CD14-positive monocyte (primary cell): ENCODE results near the gene CBX2. TPM values are rescaled to one million over a fixed set of nuclear protein-coding genes. Genes with fewer than 3 reads are reported as not detected.
A peak's percentile ranks its signal among the peaks of the same experiment; 100 is the strongest.

Experiments used
- DNase-seq, 3 donors: peaks; one replicate each; pipeline ENCODE4 v3.0.0-alpha.2; 2011 to 2022
- H2AFZ ChIP-seq: 2 replicates; pipeline ENCODE4 v1.6.0; 2012; ENCODE audit warnings: mild to moderate bottlenecking, low read depth, low read length, inconsistent platforms; ENCODE audit not compliant: insufficient read depth, poor library complexity, severe bottlenecking
- H3K27ac ChIP-seq, 2 donors: 1 replicate in 1 of 2; 2 replicates in 1 of 2; pipeline ENCODE4 v1.5.1; 2012 to 2013; ENCODE audit warnings: low read length in 2 of 2, control low read depth in 1 of 2, inconsistent platforms in 1 of 2, low read depth in 1 of 2, mild to moderate bottlenecking in 1 of 2
- H3K27me3 ChIP-seq, 2 donors: one replicate each; pipeline versions ENCODE4 v1.6.0 to v1.6.1; 2011 to 2013; ENCODE audit warnings: low read length in 2 of 2; ENCODE audit not compliant: control insufficient read depth in 2 of 2, insufficient read depth in 2 of 2
- H3K36me3 ChIP-seq, 2 donors: replicated peaks in 1 of 2; 1 replicate in 1 of 2; 2 replicates in 1 of 2; pipeline versions ENCODE4 v1.5.1 to v1.6.1; 2012 to 2013; ENCODE audit warnings: low read length in 2 of 2, control low read depth in 1 of 2, inconsistent platforms in 1 of 2, mild to moderate bottlenecking in 1 of 2; ENCODE audit not compliant: insufficient read depth in 2 of 2, control insufficient read depth in 1 of 2
- H3K4me1 ChIP-seq, 2 donors: 1 replicate in 1 of 2; 2 replicates in 1 of 2; pipeline versions ENCODE4 v1.5.1 to v1.6.1; 2012 to 2013; ENCODE audit warnings: low read length in 2 of 2, control low read depth in 1 of 2, inconsistent platforms in 1 of 2, mild to moderate bottlenecking in 1 of 2, moderate library complexity in 1 of 2; ENCODE audit not compliant: insufficient read depth in 2 of 2, control insufficient read depth in 1 of 2
- H3K4me2 ChIP-seq: replicated peaks from 2 replicates; pipeline ENCODE3; 2012; ENCODE audit warnings: low read length, moderate library complexity, mild to moderate bottlenecking; ENCODE audit not compliant: poor library complexity, severe bottlenecking; ENCODE audit errors: extremely low read depth
- H3K4me3 ChIP-seq, 3 experiments: fragments of 200-600 bp in 1 of 3; sonication (generic) in 1 of 3; replicated peaks in 1 of 3; 1 replicate in 2 of 3; 2 replicates in 1 of 3; pipeline ENCODE4 v1.5.1; 2011 to 2013; ENCODE audit warnings: low read length in 3 of 3, mild to moderate bottlenecking in 3 of 3, control low read depth in 2 of 3, low read depth in 2 of 3, inconsistent platforms in 1 of 3, moderate library complexity in 1 of 3
- H3K79me2 ChIP-seq: 2 replicates; pipeline ENCODE4 v1.6.0; 2012; ENCODE audit warnings: mild to moderate bottlenecking, control low read depth, inconsistent platforms, low read length, moderate library complexity; ENCODE audit not compliant: insufficient read depth
- H3K9ac ChIP-seq: 2 replicates; pipeline ENCODE4 v1.6.0; 2017; ENCODE audit warnings: low read length, mild to moderate bottlenecking; ENCODE audit not compliant: insufficient read depth, poor library complexity, severe bottlenecking
- H3K9me3 ChIP-seq, 2 donors: replicated peaks in 1 of 2; 1 replicate in 1 of 2; 2 replicates in 1 of 2; pipeline versions ENCODE4 v1.5.1 to v1.6.1; 2012 to 2013; ENCODE audit warnings: low read length in 2 of 2, control low read depth in 1 of 2; ENCODE audit not compliant: control insufficient read depth in 1 of 2, insufficient read depth in 1 of 2
- H4K20me1 ChIP-seq: 2 replicates; pipeline ENCODE4 v1.6.0; 2012; ENCODE audit warnings: mild to moderate bottlenecking, low read length, control low read depth, moderate library complexity; ENCODE audit not compliant: insufficient read depth
- H3K27ac Mint-ChIP-seq, 7 donors: one replicate each; pipeline ENCODE4 v1.8.0; 2020; ENCODE audit warnings: mild to moderate bottlenecking in 7 of 7, mixed read lengths in 7 of 7, moderate library complexity in 6 of 7, inconsistent platforms in 2 of 7
- H3K27me3 Mint-ChIP-seq, 3 donors: one replicate each; pipeline ENCODE4 v1.8.0; 2021 to 2022; ENCODE audit warnings: low read depth in 3 of 3, mild to moderate bottlenecking in 3 of 3, mixed read lengths in 3 of 3, moderate library complexity in 3 of 3, inconsistent platforms in 1 of 3
- H3K36me3 Mint-ChIP-seq, 2 donors: one replicate each; pipeline ENCODE4 v1.8.0; 2020; ENCODE audit warnings: mixed read lengths in 2 of 2, inconsistent platforms in 1 of 2, mild to moderate bottlenecking in 1 of 2
- H3K4me1 Mint-ChIP-seq: one replicate; pipeline ENCODE4 v1.8.0; 2020; ENCODE audit warnings: mild to moderate bottlenecking, mixed read lengths
- H3K4me3 Mint-ChIP-seq, 2 donors: one replicate each; pipeline ENCODE4 v1.8.0; 2020; ENCODE audit warnings: mild to moderate bottlenecking in 2 of 2, mixed read lengths in 2 of 2, moderate library complexity in 1 of 2
- H3K9me3 Mint-ChIP-seq, 7 donors: one replicate each; pipeline ENCODE4 v1.8.0; 2020 to 2022; ENCODE audit warnings: mixed read lengths in 7 of 7, mild to moderate bottlenecking in 6 of 7, moderate library complexity in 6 of 7, inconsistent platforms in 2 of 7
- WGBS: methylation state at CpG from one replicate; pipeline ENCODE4 v1.1.5; 2013; ENCODE audit warnings: missing lambda C conversion rate; ENCODE audit not compliant: insufficient coverage; 5-methylcytosine and 5-hydroxymethylcytosine counted together
- intact Hi-C, 2 donors: fragments of 100-400 bp; cut with micrococcal nuclease; formaldehyde crosslinking; loops; one replicate each; pipeline versions ENCODE4 v1.15.0 to v1.15.1; 2023
- polyA plus RNA-seq, 3 donors: library from polyadenylated mRNA; depleted of rRNA in 1 of 3; unstranded in 2 of 3; stranded (reverse) in 1 of 3; fragments of 300-500 nt in 2 of 3; fragments of >200 nt in 1 of 3; fragmentation: Illumina TruSeq in 2 of 3; gene quantifications; 1 replicate in 2 of 3; 2 replicates in 1 of 3; pipeline ENCODE4 v1.2.3, GENCODE V29; 2012 to 2021
- TF ChIP-seq, protein P1 (sequence below): fragments of 200-600 bp; IDR thresholded peaks from one replicate; pipeline ENCODE4 v1.8.0; 2022; ENCODE audit warnings: antibody characterized with exemption, mild to moderate bottlenecking

Gene CBX2
- polyA plus RNA-seq, 3 donors, result 0.09 to 0.95 TPM; not detected in 1

DNA sequence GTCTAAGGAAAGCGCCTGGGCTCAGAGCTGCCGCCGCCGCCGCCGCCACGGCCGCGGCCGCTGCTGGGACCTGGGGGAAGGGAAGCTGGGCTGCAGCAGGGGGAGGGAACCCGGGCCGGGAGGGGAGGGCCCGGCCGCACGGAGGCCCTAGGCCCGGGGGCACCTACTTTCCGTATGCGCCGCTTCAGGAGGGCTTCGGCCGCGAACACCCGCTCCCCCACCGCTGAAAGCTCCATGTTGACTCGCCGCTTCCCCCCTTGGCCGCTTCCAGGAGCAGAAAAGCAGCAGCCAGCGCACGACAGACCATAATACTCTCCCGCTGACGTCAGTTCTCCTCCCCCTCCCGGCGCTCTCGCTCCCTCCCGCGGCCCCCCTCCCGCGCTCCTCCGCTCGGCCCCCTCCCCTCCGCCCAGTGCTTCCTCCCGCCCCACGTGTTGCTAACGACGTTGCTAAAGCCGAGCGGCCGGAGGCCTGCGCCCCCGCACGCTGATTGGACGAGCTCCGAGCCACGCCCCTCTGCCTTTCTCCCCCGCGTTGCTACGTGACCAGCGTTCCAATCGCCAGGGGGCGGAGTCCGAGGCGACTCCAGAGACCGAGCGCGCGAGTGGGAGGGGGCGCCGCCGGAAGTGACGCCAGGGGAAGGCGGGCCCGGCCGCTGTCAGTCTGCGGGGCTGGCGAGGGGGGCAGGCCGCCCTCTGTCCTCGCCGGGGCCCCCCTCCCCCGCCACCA lies 19.0 kb downstream of the CBX2 start, which contains the start of gene CBX8:
Gene CBX8, minus strand, starts transcription at position 315 of the 729 bp plus-strand sequence. Its CDS starts 79 bp downstream, at position 236.
- Histone ChIP-seq H3K36me3 (peaks cover 9% of the 10 kb centered on the region in 2 donors), H2AFZ (peak within 1 kb of the TSS; percentile 86), H3K4me2 (peak within 1 kb of the TSS; percentile 99), H4K20me1 (peaks cover 54% of the 10 kb centered on the region), H3K79me2 (peaks cover 3% of the 10 kb centered on the region), H3K4me1 (peaks cover 56 to 62% of the 10 kb centered on the region in 2 donors), H3K27me3 (peaks cover 58 to 70% of the 10 kb centered on the region in 2 donors), H3K9ac (peak within 1 kb of the TSS; percentile 72), H3K4me3 (peak within 1 kb of the TSS; percentile 53 to 99 (median 58)), H3K9me3 (peaks cover 0 to 27% of the 10 kb centered on the region in 2 donors), H3K27ac (peak within 1 kb of the TSS; percentile 67 to 80)
- TF ChIP-seq, protein P1, sequence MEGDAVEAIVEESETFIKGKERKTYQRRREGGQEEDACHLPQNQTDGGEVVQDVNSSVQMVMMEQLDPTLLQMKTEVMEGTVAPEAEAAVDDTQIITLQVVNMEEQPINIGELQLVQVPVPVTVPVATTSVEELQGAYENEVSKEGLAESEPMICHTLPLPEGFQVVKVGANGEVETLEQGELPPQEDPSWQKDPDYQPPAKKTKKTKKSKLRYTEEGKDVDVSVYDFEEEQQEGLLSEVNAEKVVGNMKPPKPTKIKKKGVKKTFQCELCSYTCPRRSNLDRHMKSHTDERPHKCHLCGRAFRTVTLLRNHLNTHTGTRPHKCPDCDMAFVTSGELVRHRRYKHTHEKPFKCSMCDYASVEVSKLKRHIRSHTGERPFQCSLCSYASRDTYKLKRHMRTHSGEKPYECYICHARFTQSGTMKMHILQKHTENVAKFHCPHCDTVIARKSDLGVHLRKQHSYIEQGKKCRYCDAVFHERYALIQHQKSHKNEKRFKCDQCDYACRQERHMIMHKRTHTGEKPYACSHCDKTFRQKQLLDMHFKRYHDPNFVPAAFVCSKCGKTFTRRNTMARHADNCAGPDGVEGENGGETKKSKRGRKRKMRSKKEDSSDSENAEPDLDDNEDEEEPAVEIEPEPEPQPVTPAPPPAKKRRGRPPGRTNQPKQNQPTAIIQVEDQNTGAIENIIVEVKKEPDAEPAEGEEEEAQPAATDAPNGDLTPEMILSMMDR, result no peak
- peak; percentile 100 for DNase-seq
- Mint-ChIP-seq H3K27ac (peak within 1 kb of the TSS; percentile 76 to 95 (median 90)), H3K4me3 (peak within 1 kb of the TSS; percentile 84 to 91), H3K36me3 (peaks cover 23 to 38% of the 10 kb centered on the region in 2 donors), H3K4me1 (peaks cover 47% of the 10 kb centered on the region), H3K9me3 (peaks cover 0 to 40% (median 23%) of the 10 kb centered on the region in 7 donors), H3K27me3 (peaks cover 55 to 73% (median 60%) of the 10 kb centered on the region in 3 donors)
- WGBS, result under 1% methylated on average over 68 of the region's 79 CpGs
- intact Hi-C loops, result loop anchor here (2.0 kb wide), 1 partner anchor 14 kb away; no protein-coding TSS in a partner anchor

DNA sequence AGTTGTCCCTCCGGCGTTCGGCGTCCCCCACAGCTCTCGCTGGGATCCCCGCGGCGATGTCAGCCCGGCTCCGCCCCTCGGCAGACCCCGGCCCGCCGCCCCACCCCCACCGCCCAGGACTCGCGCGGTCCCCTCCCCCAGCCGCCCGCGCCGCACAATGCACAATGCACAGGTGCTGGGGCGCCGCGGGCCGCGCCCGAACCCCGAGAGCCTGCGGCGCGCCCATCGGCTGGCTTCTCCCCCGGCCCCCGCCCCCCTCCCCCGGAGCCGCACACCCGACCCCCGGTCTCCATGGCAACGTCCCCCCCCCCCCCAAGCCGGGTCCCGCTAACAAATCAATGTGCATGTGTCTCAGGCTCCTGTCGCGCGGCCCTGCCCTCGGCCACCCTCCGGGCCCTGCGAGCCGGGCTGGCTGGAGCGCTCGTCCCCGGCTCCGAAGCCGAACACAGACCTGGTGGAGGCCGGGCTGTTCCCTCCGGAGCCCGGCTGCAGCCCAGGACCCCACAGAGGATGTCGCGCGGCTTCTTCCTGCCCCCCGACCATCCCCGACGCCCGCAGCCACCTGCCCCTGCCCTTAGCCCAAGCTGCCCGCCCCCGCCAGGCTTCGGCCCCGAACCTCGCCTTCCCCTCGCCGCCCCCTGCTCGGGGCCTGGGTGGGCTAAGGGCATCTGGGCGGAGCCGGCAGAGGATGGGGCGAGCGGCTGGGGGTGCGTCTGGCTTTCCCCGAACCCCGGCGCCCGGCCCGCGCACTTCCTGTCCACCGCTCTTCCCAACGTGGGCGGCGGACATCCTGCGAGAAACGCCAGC lies 19.7 kb downstream of the CBX2 start:
- peaks cover 59 to 69% of the 10 kb centered on the region in 2 donors for H3K27me3 ChIP-seq
- H3K4me3 ChIP-seq, result peak overlapping the region; percentile 13 to 99 (median 35)
- peak overlapping the region; percentile 40 for H3K9ac ChIP-seq
- H3K36me3 ChIP-seq, result peaks cover 9% of the 10 kb centered on the region in 2 donors
- intact Hi-C loops, result loop anchor here (2.0 kb wide), 3 partner anchors 13 to 45 kb away; partner anchors contain the start of gene CBX4 (in 1 of the 2)
- Mint-ChIP-seq H3K27ac (peak overlapping the region in 1 of 7 donors; percentile 25), H3K27me3 (peaks cover 55 to 73% (median 61%) of the 10 kb centered on the region in 3 donors), H3K9me3 (peaks cover 0 to 39% (median 29%) of the 10 kb centered on the region in 7 donors), H3K4me1 (peaks cover 46% of the 10 kb centered on the region), H3K36me3 (peaks cover 25 to 41% of the 10 kb centered on the region in 2 donors), H3K4me3 (peak overlapping the region; percentile 84 to 87)
- DNase-seq, result peak in 1 of 3 donors; percentile 28
- H3K4me1 ChIP-seq, result peaks cover 63 to 70% of the 10 kb centered on the region in 2 donors
- peak overlapping the region; percentile 68 for H2AFZ ChIP-seq
- TF ChIP-seq, protein P1, result no peak
- H3K27ac ChIP-seq, result no peak overlapping the region
- WGBS, result 1% methylated on average over 65 of the region's 89 CpGs
- peaks cover 54% of the 10 kb centered on the region for H4K20me1 ChIP-seq
- H3K79me2 ChIP-seq, result peaks cover 3% of the 10 kb centered on the region
- H3K4me2 ChIP-seq, result peak overlapping the region; percentile 99
- peaks cover 0 to 34% of the 10 kb centered on the region in 2 donors for H3K9me3 ChIP-seq
